CD4-positive, alpha-beta T cell treated with Interleukin-21 for 1 hour (primary cell): ENCODE results near the gene C16orf92.
"Not testable (repeated sequence)": the region's sequence is repeated elsewhere in the genome, so short reads cannot be mapped to it uniquely, and the experiment has no call there.

Source experiments
- DNase-seq: peaks from one replicate; pipeline ENCODE4 v3.0.0-alpha.2; 2020

The C16orf92 gene

DNA sequence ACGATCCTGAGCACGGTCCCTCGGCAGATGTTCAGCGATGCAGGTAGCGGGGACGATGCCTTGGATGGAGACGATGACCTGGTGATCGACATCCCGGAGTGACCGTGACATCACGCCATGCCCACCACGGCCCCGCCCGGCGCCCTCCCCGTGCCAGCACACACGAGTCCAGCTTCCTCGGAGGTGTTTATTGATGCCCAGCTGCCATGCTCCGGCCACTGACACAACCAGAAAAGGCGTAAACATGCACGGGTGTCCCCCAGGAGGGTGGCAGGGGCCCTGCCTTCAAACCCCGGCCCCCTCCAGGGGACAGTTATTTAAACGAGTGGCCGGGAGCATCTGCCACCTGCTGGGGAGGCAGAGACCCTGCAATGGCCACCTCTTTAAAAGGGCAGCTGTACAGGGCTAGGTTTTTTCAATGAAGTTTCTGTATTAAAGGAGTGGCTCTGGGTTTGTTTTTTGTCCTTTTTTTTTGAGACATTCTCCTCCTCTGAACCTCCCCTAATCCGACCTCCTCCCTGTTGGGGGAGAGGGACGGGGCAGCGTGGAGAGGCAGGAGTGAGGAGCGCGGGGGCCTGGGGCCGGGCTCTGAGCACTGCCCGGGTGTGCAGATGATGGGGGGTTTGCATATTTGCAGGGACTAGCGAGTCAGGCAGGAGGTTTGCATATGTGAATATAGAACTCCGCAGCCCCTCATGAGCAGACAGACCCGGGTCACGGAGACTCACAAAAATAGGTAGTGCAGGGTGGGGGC is 17.5 kb upstream of the C16orf92 start:
- peak; percentile 56 for DNase-seq

- no peak for DNase-seq
Measured at GRCh38 chr16:30006095-30006473, 16.9 kb upstream of the C16orf92 start.

GRCh38 chr16:30006659-30007377 is 16.2 kb upstream of the C16orf92 start:
- no peak for DNase-seq

DNA sequence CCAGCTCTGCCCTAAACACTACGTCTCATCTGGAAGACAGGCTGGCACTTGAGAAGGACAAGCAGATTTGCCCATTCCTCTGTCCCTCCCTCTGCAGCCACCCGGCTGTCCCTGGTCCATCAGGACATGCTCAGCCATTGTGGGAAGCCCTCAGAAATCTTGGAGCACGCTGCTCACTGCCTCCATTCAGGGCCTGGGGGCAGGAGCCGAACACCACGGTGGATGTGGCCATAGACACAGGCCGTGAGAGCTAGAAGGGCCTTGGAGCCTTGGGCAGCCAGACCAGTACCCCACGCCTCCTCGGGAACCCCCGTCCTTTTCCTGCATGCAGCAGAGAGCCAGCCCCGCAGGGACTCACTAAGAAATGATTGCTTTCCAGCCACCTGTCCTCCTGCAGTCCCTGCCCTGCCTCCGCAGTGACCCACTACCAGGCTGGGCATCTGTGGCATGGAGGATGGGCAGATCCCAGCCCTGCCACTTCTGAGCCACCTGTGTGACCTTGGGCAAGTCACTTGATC is 15.6 kb upstream of the C16orf92 start:
- no peak for DNase-seq

GRCh38 chr16:30009085-30009862 is 13.7 kb upstream of the C16orf92 start:
- DNase-seq = no peak

- DNase-seq = no peak
Measured at GRCh38 chr16:30009990-30010843, 12.8 kb upstream of the C16orf92 start.

- peak; percentile 12 for DNase-seq
Measured at GRCh38 chr16:30010844-30011713, 11.9 kb upstream of the C16orf92 start, which contains the start of gene DOC2A. TSS of gene DOC2A (minus strand) at chr16:30011027. CDS start at chr16:30010222, 805 bp downstream.

DNA sequence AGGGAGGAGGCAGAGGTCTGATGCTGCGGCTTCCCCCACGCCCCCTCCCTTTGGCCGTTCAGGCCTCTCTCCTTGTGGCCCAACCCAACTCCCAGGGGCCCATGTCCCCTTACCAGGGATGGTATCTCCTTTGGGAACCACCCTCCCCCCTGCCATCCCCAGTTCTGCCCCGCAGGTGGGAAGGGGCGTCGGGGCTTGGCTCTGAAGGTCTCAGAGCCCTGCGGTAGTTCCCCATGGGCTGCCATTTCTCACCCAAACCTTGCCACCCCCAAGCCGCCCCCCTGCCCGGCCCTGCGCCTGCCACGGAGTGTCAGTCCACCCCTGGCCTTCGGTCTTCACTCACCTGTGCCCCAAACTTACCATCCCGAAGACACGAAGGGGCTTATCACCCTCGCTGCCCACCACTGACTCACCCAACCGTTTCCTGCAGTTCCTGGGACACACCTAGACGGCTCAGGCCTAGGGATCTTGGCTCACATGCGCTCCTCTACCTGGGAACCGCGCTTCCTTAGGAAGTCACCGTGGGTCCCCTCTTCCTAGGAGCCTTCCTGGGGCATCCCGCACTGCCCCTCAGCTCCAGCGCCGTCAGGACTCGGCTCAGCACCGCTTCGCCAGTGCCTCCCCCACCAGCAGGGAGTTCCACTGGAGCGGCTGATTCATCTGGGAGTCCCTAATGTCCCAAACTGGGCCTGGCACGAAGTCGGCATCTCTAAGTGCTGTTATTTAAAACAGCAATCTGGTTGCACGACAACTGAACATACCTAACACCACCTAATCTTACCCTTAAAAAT is 11.1 kb upstream of the C16orf92 start:
- no peak for DNase-seq

- not testable (repeated sequence) for DNase-seq
Measured at GRCh38 chr16:30012598-30012997, 10.4 kb upstream of the C16orf92 start.

GRCh38 chr16:30015450-30015849 is 7.5 kb upstream of the C16orf92 start:
- DNase-seq = not testable (repeated sequence)

GRCh38 chr16:30016555-30017276 is 6.3 kb upstream of the C16orf92 start:
- DNase-seq = no peak

GRCh38 chr16:30017277-30017656 is 5.7 kb upstream of the C16orf92 start:
- no peak for DNase-seq

DNA sequence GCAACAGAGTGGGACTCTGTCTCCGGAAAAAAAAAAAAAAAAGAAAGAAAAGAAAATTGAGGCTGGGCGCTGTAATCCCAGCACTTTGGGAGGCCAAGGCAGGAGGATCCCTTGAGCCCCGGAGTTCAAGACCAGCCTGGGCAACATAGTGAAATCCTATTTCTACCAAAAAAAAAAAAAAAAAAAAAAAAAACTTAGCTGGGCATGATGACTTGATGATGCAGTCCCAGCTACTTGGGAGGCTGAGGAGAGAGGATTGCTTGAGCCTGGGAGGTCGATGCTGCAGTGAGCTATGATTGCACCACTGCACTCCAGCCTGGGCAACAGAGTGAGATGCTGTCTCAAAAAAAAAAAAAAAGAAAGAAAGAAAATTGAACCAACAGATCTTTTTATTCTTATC is 5.1 kb upstream of the C16orf92 start:
- not testable (repeated sequence) for DNase-seq

- DNase-seq = no peak
Measured at GRCh38 chr16:30018731-30019158, 4.3 kb upstream of the C16orf92 start.

DNA sequence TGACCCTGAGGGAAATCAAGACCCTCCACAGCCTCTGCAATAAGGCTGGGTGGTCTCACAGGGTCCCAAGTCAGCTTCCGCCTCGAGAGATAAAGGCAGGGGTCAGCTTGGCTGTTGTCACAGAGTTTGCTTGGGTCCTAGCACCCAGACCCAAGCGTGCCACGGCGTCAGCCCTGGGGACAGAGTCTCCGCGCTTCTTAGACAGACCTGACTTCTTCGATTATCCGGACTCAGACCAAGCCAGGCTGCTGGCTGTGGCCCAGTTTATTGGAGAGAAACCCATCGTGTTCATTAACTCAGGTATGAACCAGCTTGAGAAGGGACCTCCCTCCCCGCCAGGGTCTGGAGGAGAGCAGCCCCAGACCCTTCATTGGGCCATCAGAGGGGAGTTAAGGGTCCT is 588 bp downstream of the C16orf92 start:
- DNase-seq = no peak

GRCh38 chr16:30024451-30024850 is 1.5 kb downstream of the C16orf92 start:
- no peak for DNase-seq

GRCh38 chr16:30025156-30025555 is 2.2 kb downstream of the C16orf92 start:
- no peak for DNase-seq

GRCh38 chr16:30025574-30025973 is 2.6 kb downstream of the C16orf92 start:
- no peak for DNase-seq

GRCh38 chr16:30026449-30026848 is 3.5 kb downstream of the C16orf92 start:
- no peak for DNase-seq
